Measurements from ENCODE around the gene CSAD. TPM values are rescaled to one million over a fixed set of nuclear protein-coding genes. Genes with fewer than 3 reads are reported as not detected.

CSAD gene
- total and polyA plus RNA-seq, 2 of the 13 experiments (the other 11 are each of a cell fraction or from before 2014, with no cell fraction given), result 7.2 to 23.5 TPM

DNA sequence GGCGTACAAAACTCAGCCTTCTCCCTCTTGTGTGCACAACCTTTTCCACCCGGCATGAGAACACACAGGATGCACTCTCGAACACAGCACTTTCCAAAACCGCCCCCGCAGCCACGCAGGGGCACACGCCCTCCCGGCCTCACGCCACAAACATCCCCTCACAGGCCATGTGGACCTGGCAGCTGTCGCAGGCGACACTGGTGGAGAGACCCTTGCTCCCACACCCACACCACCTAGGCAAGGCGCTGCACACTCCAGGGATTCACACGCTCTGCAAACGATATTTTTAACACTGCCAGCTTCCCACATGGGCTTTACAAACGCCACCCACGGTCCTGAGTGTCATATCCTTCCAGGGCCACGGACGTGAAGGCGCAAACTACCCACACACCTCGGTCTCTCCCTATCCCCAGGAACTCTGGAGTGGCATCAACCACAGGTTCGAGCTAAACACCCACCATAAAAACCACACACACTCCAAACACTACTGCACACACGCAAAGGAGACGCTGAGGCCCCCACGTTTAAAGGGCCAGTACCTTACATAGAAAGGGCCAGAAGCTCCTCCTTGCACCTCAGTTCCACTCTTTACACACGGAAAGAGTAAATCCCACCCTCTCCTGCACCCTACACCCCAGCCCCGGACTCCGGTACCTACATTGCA, 38.7 kb upstream of the CSAD start (continued):
- TF ChIP-seq TBL1XR1 (IDR thresholded peaks at IDR 0.05; ENCODE audit: borderline replicate concordance, low read length, partially characterized antibody) (no peak), TEAD3 (CRISPR knock-in tag; optimal IDR thresholded peaks at IDR 0.05; ENCODE audit: borderline replicate concordance) (no peak), RBM39 (IDR thresholded peaks at IDR 0.05; ENCODE audit: low read depth, low read length, poor library complexity, severe bottlenecking) (no peak), FOSL1 (CRISPR knock-in tag; IDR thresholded peaks at IDR 0.05; ENCODE audit: borderline replicate concordance) (no peak), NFATC3 (CRISPR knock-in tag; IDR thresholded peaks at IDR 0.05) (no peak), TOE1 (CRISPR knock-in tag; IDR thresholded peaks at IDR 0.05) (no peak), RELA (CRISPR knock-in tag; IDR thresholded peaks at IDR 0.05) (no peak), ATRX (CRISPR knock-in tag; IDR thresholded peaks at IDR 0.05; ENCODE audit: borderline replicate concordance) (no peak)
- TF ChIP-seq, protein P1, sequence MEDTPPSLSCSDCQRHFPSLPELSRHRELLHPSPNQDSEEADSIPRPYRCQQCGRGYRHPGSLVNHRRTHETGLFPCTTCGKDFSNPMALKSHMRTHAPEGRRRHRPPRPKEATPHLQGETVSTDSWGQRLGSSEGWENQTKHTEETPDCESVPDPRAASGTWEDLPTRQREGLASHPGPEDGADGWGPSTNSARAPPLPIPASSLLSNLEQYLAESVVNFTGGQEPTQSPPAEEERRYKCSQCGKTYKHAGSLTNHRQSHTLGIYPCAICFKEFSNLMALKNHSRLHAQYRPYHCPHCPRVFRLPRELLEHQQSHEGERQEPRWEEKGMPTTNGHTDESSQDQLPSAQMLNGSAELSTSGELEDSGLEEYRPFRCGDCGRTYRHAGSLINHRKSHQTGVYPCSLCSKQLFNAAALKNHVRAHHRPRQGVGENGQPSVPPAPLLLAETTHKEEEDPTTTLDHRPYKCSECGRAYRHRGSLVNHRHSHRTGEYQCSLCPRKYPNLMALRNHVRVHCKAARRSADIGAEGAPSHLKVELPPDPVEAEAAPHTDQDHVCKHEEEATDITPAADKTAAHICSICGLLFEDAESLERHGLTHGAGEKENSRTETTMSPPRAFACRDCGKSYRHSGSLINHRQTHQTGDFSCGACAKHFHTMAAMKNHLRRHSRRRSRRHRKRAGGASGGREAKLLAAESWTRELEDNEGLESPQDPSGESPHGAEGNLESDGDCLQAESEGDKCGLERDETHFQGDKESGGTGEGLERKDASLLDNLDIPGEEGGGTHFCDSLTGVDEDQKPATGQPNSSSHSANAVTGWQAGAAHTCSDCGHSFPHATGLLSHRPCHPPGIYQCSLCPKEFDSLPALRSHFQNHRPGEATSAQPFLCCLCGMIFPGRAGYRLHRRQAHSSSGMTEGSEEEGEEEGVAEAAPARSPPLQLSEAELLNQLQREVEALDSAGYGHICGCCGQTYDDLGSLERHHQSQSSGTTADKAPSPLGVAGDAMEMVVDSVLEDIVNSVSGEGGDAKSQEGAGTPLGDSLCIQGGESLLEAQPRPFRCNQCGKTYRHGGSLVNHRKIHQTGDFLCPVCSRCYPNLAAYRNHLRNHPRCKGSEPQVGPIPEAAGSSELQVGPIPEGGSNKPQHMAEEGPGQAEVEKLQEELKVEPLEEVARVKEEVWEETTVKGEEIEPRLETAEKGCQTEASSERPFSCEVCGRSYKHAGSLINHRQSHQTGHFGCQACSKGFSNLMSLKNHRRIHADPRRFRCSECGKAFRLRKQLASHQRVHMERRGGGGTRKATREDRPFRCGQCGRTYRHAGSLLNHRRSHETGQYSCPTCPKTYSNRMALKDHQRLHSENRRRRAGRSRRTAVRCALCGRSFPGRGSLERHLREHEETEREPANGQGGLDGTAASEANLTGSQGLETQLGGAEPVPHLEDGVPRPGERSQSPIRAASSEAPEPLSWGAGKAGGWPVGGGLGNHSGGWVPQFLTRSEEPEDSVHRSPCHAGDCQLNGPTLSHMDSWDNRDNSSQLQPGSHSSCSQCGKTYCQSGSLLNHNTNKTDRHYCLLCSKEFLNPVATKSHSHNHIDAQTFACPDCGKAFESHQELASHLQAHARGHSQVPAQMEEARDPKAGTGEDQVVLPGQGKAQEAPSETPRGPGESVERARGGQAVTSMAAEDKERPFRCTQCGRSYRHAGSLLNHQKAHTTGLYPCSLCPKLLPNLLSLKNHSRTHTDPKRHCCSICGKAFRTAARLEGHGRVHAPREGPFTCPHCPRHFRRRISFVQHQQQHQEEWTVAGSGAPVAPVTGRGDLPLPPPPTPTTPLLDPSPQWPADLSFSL (CRISPR knock-in tag; IDR thresholded peaks at IDR 0.05), result 0 out of 2 replicates have a peak, but pooled peaks have one; percentile 67
- TF ChIP-seq, protein P2, sequence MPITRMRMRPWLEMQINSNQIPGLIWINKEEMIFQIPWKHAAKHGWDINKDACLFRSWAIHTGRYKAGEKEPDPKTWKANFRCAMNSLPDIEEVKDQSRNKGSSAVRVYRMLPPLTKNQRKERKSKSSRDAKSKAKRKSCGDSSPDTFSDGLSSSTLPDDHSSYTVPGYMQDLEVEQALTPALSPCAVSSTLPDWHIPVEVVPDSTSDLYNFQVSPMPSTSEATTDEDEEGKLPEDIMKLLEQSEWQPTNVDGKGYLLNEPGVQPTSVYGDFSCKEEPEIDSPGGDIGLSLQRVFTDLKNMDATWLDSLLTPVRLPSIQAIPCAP (CRISPR knock-in tag; IDR thresholded peaks at IDR 0.05; ENCODE audit: low read depth), result no peak
- TF ChIP-seq, protein P3, sequence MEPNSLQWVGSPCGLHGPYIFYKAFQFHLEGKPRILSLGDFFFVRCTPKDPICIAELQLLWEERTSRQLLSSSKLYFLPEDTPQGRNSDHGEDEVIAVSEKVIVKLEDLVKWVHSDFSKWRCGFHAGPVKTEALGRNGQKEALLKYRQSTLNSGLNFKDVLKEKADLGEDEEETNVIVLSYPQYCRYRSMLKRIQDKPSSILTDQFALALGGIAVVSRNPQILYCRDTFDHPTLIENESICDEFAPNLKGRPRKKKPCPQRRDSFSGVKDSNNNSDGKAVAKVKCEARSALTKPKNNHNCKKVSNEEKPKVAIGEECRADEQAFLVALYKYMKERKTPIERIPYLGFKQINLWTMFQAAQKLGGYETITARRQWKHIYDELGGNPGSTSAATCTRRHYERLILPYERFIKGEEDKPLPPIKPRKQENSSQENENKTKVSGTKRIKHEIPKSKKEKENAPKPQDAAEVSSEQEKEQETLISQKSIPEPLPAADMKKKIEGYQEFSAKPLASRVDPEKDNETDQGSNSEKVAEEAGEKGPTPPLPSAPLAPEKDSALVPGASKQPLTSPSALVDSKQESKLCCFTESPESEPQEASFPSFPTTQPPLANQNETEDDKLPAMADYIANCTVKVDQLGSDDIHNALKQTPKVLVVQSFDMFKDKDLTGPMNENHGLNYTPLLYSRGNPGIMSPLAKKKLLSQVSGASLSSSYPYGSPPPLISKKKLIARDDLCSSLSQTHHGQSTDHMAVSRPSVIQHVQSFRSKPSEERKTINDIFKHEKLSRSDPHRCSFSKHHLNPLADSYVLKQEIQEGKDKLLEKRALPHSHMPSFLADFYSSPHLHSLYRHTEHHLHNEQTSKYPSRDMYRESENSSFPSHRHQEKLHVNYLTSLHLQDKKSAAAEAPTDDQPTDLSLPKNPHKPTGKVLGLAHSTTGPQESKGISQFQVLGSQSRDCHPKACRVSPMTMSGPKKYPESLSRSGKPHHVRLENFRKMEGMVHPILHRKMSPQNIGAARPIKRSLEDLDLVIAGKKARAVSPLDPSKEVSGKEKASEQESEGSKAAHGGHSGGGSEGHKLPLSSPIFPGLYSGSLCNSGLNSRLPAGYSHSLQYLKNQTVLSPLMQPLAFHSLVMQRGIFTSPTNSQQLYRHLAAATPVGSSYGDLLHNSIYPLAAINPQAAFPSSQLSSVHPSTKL (CRISPR knock-in tag; IDR thresholded peaks at IDR 0.05), result no peak
- TF ChIP-seq, protein P4, sequence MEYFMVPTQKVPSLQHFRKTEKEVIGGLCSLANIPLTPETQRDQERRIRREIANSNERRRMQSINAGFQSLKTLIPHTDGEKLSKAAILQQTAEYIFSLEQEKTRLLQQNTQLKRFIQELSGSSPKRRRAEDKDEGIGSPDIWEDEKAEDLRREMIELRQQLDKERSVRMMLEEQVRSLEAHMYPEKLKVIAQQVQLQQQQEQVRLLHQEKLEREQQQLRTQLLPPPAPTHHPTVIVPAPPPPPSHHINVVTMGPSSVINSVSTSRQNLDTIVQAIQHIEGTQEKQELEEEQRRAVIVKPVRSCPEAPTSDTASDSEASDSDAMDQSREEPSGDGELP (IDR thresholded peaks at IDR 0.05; ENCODE audit: borderline replicate concordance, low read depth), result no peak
- TF ChIP-seq, protein P5, sequence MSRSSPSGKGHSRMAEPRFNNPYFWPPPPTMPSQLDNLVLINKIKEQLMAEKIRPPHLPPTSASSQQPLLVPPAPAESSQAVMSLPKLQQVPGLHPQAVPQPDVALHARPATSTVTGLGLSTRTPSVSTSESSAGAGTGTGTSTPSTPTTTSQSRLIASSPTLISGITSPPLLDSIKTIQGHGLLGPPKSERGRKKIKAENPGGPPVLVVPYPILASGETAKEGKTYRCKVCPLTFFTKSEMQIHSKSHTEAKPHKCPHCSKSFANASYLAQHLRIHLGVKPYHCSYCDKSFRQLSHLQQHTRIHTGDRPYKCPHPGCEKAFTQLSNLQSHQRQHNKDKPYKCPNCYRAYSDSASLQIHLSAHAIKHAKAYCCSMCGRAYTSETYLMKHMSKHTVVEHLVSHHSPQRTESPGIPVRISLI (CRISPR knock-in tag; IDR thresholded peaks at IDR 0.05; ENCODE audit: borderline replicate concordance), result no peak

Data from HepG2 (cell line).